Measurements from ENCODE around the gene SCML1.
"Not testable (repeated sequence)": the region's sequence is repeated elsewhere in the genome, so short reads cannot be mapped to it uniquely, and the experiment has no call there.

Gene SCML1

GRCh38 chrX:17786554-17787347 is 49.5 kb downstream of the SCML1 start:
- H2AK5ac ChIP-seq (ENCODE audit: low read depth, low read length); H2BK5ac ChIP-seq (ENCODE audit: low read length); H3K79me1 ChIP-seq (ENCODE audit: low read depth, low read length); H3K27me3 ChIP-seq (ENCODE audit: control insufficient read depth in 3 of 3, insufficient read depth in 3 of 3, low read depth in 1 of 3, low read length in 3 of 3); H3K4me2 ChIP-seq (ENCODE audit: insufficient read depth, low read length, poor library complexity, severe bottlenecking); H2BK12ac ChIP-seq (ENCODE audit: low read length); H4K91ac ChIP-seq (ENCODE audit: low read depth, low read length, poor library complexity); H3K9me3 ChIP-seq (replicated peaks in 1 of 2; ENCODE audit: control insufficient read depth in 2 of 2, insufficient read depth in 1 of 2, low read depth in 1 of 2, low read length in 2 of 2); H3K4ac ChIP-seq (ENCODE audit: low read length); H3K4me3 ChIP-seq (ENCODE audit: low read length in 2 of 2); H3K14ac ChIP-seq (ENCODE audit: low read length); H3K36me3 ChIP-seq (replicated peaks in 1 of 2; ENCODE audit: control insufficient read depth in 2 of 2, insufficient read depth in 2 of 2, low read length in 2 of 2); H4K8ac ChIP-seq (ENCODE audit: low read depth, low read length); H3K27ac ChIP-seq (replicated peaks; ENCODE audit: low read length); H3K4me1 ChIP-seq (ENCODE audit: control insufficient read depth in 2 of 2, insufficient read depth in 1 of 2, low read depth in 1 of 2, low read length in 2 of 2); H2BK15ac ChIP-seq (ENCODE audit: low read length); H3K23ac ChIP-seq (ENCODE audit: low read depth, low read length, poor library complexity); H3K18ac ChIP-seq (ENCODE audit: low read length); DNase-seq (ENCODE audit: low spot score); H2BK120ac ChIP-seq (ENCODE audit: low read depth, low read length); H3K9ac ChIP-seq (ENCODE audit: low read depth, low read length, poor library complexity): not testable (repeated sequence)
- WGBS, 2 donors (ENCODE audit: extremely low coverage in 2 of 2, insufficient read length in 2 of 2, insufficient replicate concordance in 1 of 2), result no CpG with 5 or more reads among the region's 31 CpGs
- peak overlapping the region; percentile 45 for H2AFZ ChIP-seq (ENCODE audit: low read length)

GRCh38 chrX:17787557-17787956 is 50.3 kb downstream of the SCML1 start:
- Histone ChIP-seq H3K4me2 (ENCODE audit: insufficient read depth, low read length, poor library complexity, severe bottlenecking) (no peak overlapping the region), H3K4me3 (ENCODE audit: low read length in 2 of 2) (no peak overlapping the region), H2AK5ac (ENCODE audit: low read depth, low read length) (peak overlapping the region; percentile 70), H3K4ac (ENCODE audit: low read length) (no peak overlapping the region), H2BK5ac (ENCODE audit: low read length) (no peak overlapping the region), H4K91ac (ENCODE audit: low read depth, low read length, poor library complexity) (no peak overlapping the region), H2BK120ac (ENCODE audit: low read depth, low read length) (no peak overlapping the region), H3K18ac (ENCODE audit: low read length) (peak overlapping the region; percentile 64), H3K27ac (replicated peaks; ENCODE audit: low read length) (no peak overlapping the region), H3K36me3 (replicated peaks in 1 of 2; ENCODE audit: control insufficient read depth in 2 of 2, insufficient read depth in 2 of 2, low read length in 2 of 2) (no peaks in the 10 kb centered on the region), H3K9ac (ENCODE audit: low read depth, low read length, poor library complexity) (no peak overlapping the region), H2AFZ (ENCODE audit: low read length) (peak overlapping the region; percentile 45), H4K8ac (ENCODE audit: low read depth, low read length) (no peak overlapping the region), H2BK15ac (ENCODE audit: low read length) (no peak overlapping the region), H3K4me1 (ENCODE audit: control insufficient read depth in 2 of 2, insufficient read depth in 1 of 2, low read depth in 1 of 2, low read length in 2 of 2) (peaks cover 0 to 2% of the 10 kb centered on the region in 2 donors), H3K79me1 (ENCODE audit: low read depth, low read length) (no peaks in the 10 kb centered on the region), H3K23ac (ENCODE audit: low read depth, low read length, poor library complexity) (no peak overlapping the region), H3K9me3 (replicated peaks in 1 of 2; ENCODE audit: control insufficient read depth in 2 of 2, insufficient read depth in 1 of 2, low read depth in 1 of 2, low read length in 2 of 2) (no peaks in the 10 kb centered on the region), H3K14ac (ENCODE audit: low read length) (no peak overlapping the region), H3K27me3 (ENCODE audit: control insufficient read depth in 3 of 3, insufficient read depth in 3 of 3, low read depth in 1 of 3, low read length in 3 of 3) (no peaks in the 10 kb centered on the region), H2BK12ac (ENCODE audit: low read length) (peak overlapping the region; percentile 41)
- no CpG with 5 or more reads among the region's 11 CpGs for WGBS, 2 donors (ENCODE audit: extremely low coverage in 2 of 2, insufficient read length in 2 of 2, insufficient replicate concordance in 1 of 2)
- no peak for DNase-seq (ENCODE audit: low spot score)

GRCh38 chrX:17788439-17788838 is 51.1 kb downstream of the SCML1 start:
- no peak overlapping the region for H3K9ac ChIP-seq (ENCODE audit: low read depth, low read length, poor library complexity)
- no peaks in the 10 kb centered on the region for H3K79me1 ChIP-seq (ENCODE audit: low read depth, low read length)
- no peak overlapping the region for H2BK15ac ChIP-seq (ENCODE audit: low read length)
- H2AK5ac ChIP-seq (ENCODE audit: low read depth, low read length), result no peak overlapping the region
- no CpG with 5 or more reads among the region's 4 CpGs for WGBS, 2 donors (ENCODE audit: extremely low coverage in 2 of 2, insufficient read length in 2 of 2, insufficient replicate concordance in 1 of 2)
- no peaks in the 10 kb centered on the region for H3K27me3 ChIP-seq (ENCODE audit: control insufficient read depth in 3 of 3, insufficient read depth in 3 of 3, low read depth in 1 of 3, low read length in 3 of 3)
- H3K4me3 ChIP-seq (ENCODE audit: low read length in 2 of 2), result no peak overlapping the region
- no peak overlapping the region for H2AFZ ChIP-seq (ENCODE audit: low read length)
- no peak overlapping the region for H3K18ac ChIP-seq (ENCODE audit: low read length)
- peak; percentile 9 for DNase-seq (ENCODE audit: low spot score)
- H4K8ac ChIP-seq (ENCODE audit: low read depth, low read length), result no peak overlapping the region
- H3K9me3 ChIP-seq (replicated peaks in 1 of 2; ENCODE audit: control insufficient read depth in 2 of 2, insufficient read depth in 1 of 2, low read depth in 1 of 2, low read length in 2 of 2), result no peaks in the 10 kb centered on the region
- no peaks in the 10 kb centered on the region for H3K36me3 ChIP-seq (replicated peaks in 1 of 2; ENCODE audit: control insufficient read depth in 2 of 2, insufficient read depth in 2 of 2, low read length in 2 of 2)
- no peak overlapping the region for H3K27ac ChIP-seq (replicated peaks; ENCODE audit: low read length)
- no peak overlapping the region for H2BK12ac ChIP-seq (ENCODE audit: low read length)
- no peak overlapping the region for H3K4ac ChIP-seq (ENCODE audit: low read length)
- no peak overlapping the region for H3K23ac ChIP-seq (ENCODE audit: low read depth, low read length, poor library complexity)
- no peak overlapping the region for H3K14ac ChIP-seq (ENCODE audit: low read length)
- H3K4me1 ChIP-seq (ENCODE audit: control insufficient read depth in 2 of 2, insufficient read depth in 1 of 2, low read depth in 1 of 2, low read length in 2 of 2), result peaks cover under 1 to 3% of the 10 kb centered on the region in 2 donors
- no peak overlapping the region for H2BK5ac ChIP-seq (ENCODE audit: low read length)
- H3K4me2 ChIP-seq (ENCODE audit: insufficient read depth, low read length, poor library complexity, severe bottlenecking), result no peak overlapping the region
- no peak overlapping the region for H4K91ac ChIP-seq (ENCODE audit: low read depth, low read length, poor library complexity)
- no peak overlapping the region for H2BK120ac ChIP-seq (ENCODE audit: low read depth, low read length)

- Histone ChIP-seq H3K9me3 (replicated peaks in 1 of 2; ENCODE audit: control insufficient read depth in 2 of 2, insufficient read depth in 1 of 2, low read depth in 1 of 2, low read length in 2 of 2) (no peaks in the 10 kb centered on the region), H2BK12ac (ENCODE audit: low read length) (no peak overlapping the region), H3K4me1 (ENCODE audit: control insufficient read depth in 2 of 2, insufficient read depth in 1 of 2, low read depth in 1 of 2, low read length in 2 of 2) (peaks cover 2 to 6% of the 10 kb centered on the region in 2 donors), H2BK15ac (ENCODE audit: low read length) (no peak overlapping the region), H3K4ac (ENCODE audit: low read length) (no peak overlapping the region), H3K27me3 (ENCODE audit: control insufficient read depth in 3 of 3, insufficient read depth in 3 of 3, low read depth in 1 of 3, low read length in 3 of 3) (no peaks in the 10 kb centered on the region), H3K4me2 (ENCODE audit: insufficient read depth, low read length, poor library complexity, severe bottlenecking) (no peak overlapping the region), H3K4me3 (ENCODE audit: low read length in 2 of 2) (no peak overlapping the region), H2AFZ (ENCODE audit: low read length) (no peak overlapping the region), H2BK120ac (ENCODE audit: low read depth, low read length) (no peak overlapping the region), H2AK5ac (ENCODE audit: low read depth, low read length) (no peak overlapping the region), H2BK5ac (ENCODE audit: low read length) (no peak overlapping the region), H4K91ac (ENCODE audit: low read depth, low read length, poor library complexity) (no peak overlapping the region), H3K18ac (ENCODE audit: low read length) (no peak overlapping the region), H4K8ac (ENCODE audit: low read depth, low read length) (no peak overlapping the region), H3K14ac (ENCODE audit: low read length) (no peak overlapping the region), H3K36me3 (replicated peaks in 1 of 2; ENCODE audit: control insufficient read depth in 2 of 2, insufficient read depth in 2 of 2, low read length in 2 of 2) (no peaks in the 10 kb centered on the region), H3K23ac (ENCODE audit: low read depth, low read length, poor library complexity) (no peak overlapping the region), H3K27ac (replicated peaks; ENCODE audit: low read length) (no peak overlapping the region), H3K9ac (ENCODE audit: low read depth, low read length, poor library complexity) (no peak overlapping the region), H3K79me1 (ENCODE audit: low read depth, low read length) (no peaks in the 10 kb centered on the region)
- DNase-seq (ENCODE audit: low spot score), result no peak
- WGBS, 2 donors (ENCODE audit: extremely low coverage in 2 of 2, insufficient read length in 2 of 2, insufficient replicate concordance in 1 of 2), result no CpG with 5 or more reads among the region's 8 CpGs
These were observed 51.8 kb downstream of the SCML1 start for GRCh38 chrX:17788956-17789562.
